Measurements from ENCODE around the gene SOCS3. TPM values are rescaled to one million over a fixed set of nuclear protein-coding genes. Genes with fewer than 3 reads are reported as not detected.

SOCS3 gene
- total RNA-seq, 1 experiment from 2014 or later: 103 TPM

DNA sequence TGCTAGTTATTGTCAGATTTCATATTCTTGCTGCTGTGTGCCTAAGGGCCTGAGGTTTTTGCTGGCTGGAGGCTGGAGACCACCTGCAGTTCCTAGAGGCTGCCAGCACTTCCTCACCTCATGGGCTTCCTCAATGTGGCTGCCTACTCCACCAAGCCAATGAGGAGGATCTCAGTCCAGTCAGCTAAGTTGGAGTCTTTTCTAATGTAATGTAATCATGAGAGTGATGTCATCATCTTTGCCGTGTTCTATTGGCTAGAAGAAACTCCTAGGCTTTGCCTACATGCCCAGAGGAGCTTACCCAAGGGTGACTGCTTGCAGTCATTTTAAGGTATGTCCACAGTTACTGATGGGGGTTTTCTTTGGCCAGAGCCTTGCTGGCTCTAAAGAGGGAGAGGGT is 53.0 kb downstream of the SOCS3 start:
- Histone ChIP-seq H3F3A (ENCODE audit: low read length, unreplicated experiment) (no peaks in the 10 kb centered on the region), H3K27me3 (ENCODE audit: low read length) (no peaks in the 10 kb centered on the region), H3K4me3 (ENCODE audit: low read length) (no peak overlapping the region), H3K9me3 (ENCODE audit: low read length) (no peaks in the 10 kb centered on the region), H3K4me1 (ENCODE audit: insufficient read depth, low read length) (peaks cover 9% of the 10 kb centered on the region), H3K9ac (ENCODE audit: low read length) (no peak overlapping the region), H2AFZ (ENCODE audit: low read length) (no peak overlapping the region), H3K9me2 (replicated peaks; ENCODE audit: low read length) (no peaks in the 10 kb centered on the region), H3K36me3 (ENCODE audit: low read depth, low read length) (no peaks in the 10 kb centered on the region), H3K79me2 (ENCODE audit: low read length) (no peaks in the 10 kb centered on the region), H3K27ac (ENCODE audit: low read length) (no peak overlapping the region), H3K4me2 (ENCODE audit: low read length) (no peak overlapping the region), H4K20me1 (ENCODE audit: low read length) (no peaks in the 10 kb centered on the region)
- BruUV-seq (replicated peaks): no TSS peak
- ChIA-PET POLR2A (ENCODE audit: unreplicated experiment) (no interaction called here), CTCF (no interaction called here)
- TF ChIP-seq, protein P1, sequence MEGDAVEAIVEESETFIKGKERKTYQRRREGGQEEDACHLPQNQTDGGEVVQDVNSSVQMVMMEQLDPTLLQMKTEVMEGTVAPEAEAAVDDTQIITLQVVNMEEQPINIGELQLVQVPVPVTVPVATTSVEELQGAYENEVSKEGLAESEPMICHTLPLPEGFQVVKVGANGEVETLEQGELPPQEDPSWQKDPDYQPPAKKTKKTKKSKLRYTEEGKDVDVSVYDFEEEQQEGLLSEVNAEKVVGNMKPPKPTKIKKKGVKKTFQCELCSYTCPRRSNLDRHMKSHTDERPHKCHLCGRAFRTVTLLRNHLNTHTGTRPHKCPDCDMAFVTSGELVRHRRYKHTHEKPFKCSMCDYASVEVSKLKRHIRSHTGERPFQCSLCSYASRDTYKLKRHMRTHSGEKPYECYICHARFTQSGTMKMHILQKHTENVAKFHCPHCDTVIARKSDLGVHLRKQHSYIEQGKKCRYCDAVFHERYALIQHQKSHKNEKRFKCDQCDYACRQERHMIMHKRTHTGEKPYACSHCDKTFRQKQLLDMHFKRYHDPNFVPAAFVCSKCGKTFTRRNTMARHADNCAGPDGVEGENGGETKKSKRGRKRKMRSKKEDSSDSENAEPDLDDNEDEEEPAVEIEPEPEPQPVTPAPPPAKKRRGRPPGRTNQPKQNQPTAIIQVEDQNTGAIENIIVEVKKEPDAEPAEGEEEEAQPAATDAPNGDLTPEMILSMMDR (conservative IDR thresholded peaks at IDR 0.05; ENCODE audit: low read depth, low read length): no peak
- TF ChIP-seq EZH2 (IDR thresholded peaks at IDR 0.05; ENCODE audit: low read length, unreplicated experiment): no peak
- no peak for TF ChIP-seq EZH2phosphoT487 (IDR thresholded peaks at IDR 0.05; ENCODE audit: borderline replicate concordance, low read length)
- intact Hi-C loops (cut with micrococcal nuclease): no loop called here
- ATAC-seq (no peak), DNase-seq (no peak)

Other genes with a start within 250 kb of the SOCS3 start
- gene TMC6, start 231.3 kb downstream of the SOCS3 start, total RNA-seq (2014; rRNA removed): 97.3 and 138 TPM in 2 replicates
- gene TMC8, start 229.3 kb downstream of the SOCS3 start, total RNA-seq (2014; rRNA removed): 4.6 and 5.3 TPM in 2 replicates
- gene C17orf99, start 213.7 kb downstream of the SOCS3 start, total RNA-seq (2014; rRNA removed): 3.2 TPM in 1 of 2 replicates, not detected in the other
- gene SYNGR2, start 191.5 kb downstream of the SOCS3 start, total RNA-seq (2014; rRNA removed): 213 and 220 TPM in 2 replicates
- gene TK1, start 173.0 kb downstream of the SOCS3 start, total RNA-seq (2014; rRNA removed): 340 and 430 TPM in 2 replicates
- 53.1 and 58.9 TPM in 2 replicates for gene AFMID, start 172.7 kb downstream of the SOCS3 start, total RNA-seq (2014; rRNA removed)
- 271 and 304 TPM in 2 replicates for gene BIRC5, start 145.8 kb downstream of the SOCS3 start, total RNA-seq (2014; rRNA removed)
- not detected in 2 replicates for gene TMEM235, start 128.4 kb downstream of the SOCS3 start, total RNA-seq (2014; rRNA removed)
- 40.6 and 47.0 TPM in 2 replicates for gene PGS1, start 18.6 kb upstream of the SOCS3 start, total RNA-seq (2014; rRNA removed)
- 0.04 and 0.23 TPM in 2 replicates for gene DNAH17, start 217.3 kb upstream of the SOCS3 start, total RNA-seq (2014; rRNA removed)

All from PC-3 (cell line).